Panc1 (cell line): ENCODE measurements around the gene ETF1. TPM values are rescaled to one million over a fixed set of nuclear protein-coding genes. Genes with fewer than 3 reads are reported as not detected.

Source experiments
- ATAC-seq: fragments of 200-7000 bp; cut with Tn5 transposase; 2 replicates; pipeline ENCODE4 v1.9.1; 2020; ENCODE audit warnings: mild to moderate bottlenecking, moderate library complexity
- BruUV-seq: library from RNA; stranded (reverse); fragments of 400-500 nt; replicated peaks from 2 replicates; lab custom pipeline; 2021; lab: Mats Ljungman, UMichigan
- CTCF ChIA-PET: fragments of 300-600 bp; sonication (Branson Sonifier 250); formaldehyde crosslinking; loops from one replicate; lab custom pipeline; 2022; ENCODE audit warnings: antibody characterized with exemption; lab: Charles Lee
- POLR2A ChIA-PET: fragments of 300-600 bp; sonication (Branson Sonifier 250); formaldehyde crosslinking; loops from one replicate; lab custom pipeline; 2022; ENCODE audit warnings: antibody characterized with exemption; lab: Charles Lee
- DNase-seq: peaks from one replicate; pipeline ENCODE4 v3.0.0-alpha.2; 2010; ENCODE audit warnings: low read depth, low spot score
- H3K27ac ChIP-seq: 2 replicates; pipeline ENCODE4 v1.5.1; 2011; ENCODE audit warnings: mild to moderate bottlenecking, low read length, inconsistent platforms
- H3K27me3 ChIP-seq: fragments of 200-500 bp; sonication (Bioruptor generic); 2 replicates; pipeline ENCODE4 v1.6.0; 2014; ENCODE audit warnings: low read length, inconsistent platforms; ENCODE audit not compliant: control insufficient read depth, insufficient read depth
- H3K36me3 ChIP-seq: fragments of 200-500 bp; sonication (Bioruptor generic); 2 replicates; pipeline ENCODE4 v1.5.1; 2014; ENCODE audit warnings: inconsistent platforms, mild to moderate bottlenecking, low read length, moderate library complexity; ENCODE audit not compliant: control insufficient read depth, insufficient read depth
- H3K4me1 ChIP-seq: 2 replicates; pipeline ENCODE4 v1.5.1; 2011; ENCODE audit warnings: inconsistent platforms, mild to moderate bottlenecking, low read length, moderate library complexity; ENCODE audit not compliant: control insufficient read depth, insufficient read depth
- H3K4me3 ChIP-seq, 2 experiments: 2 replicates each; pipeline ENCODE4 v1.5.1; 2011 to 2012; ENCODE audit warnings: low read depth in 2 of 2, low read length in 2 of 2, mild to moderate bottlenecking in 2 of 2, inconsistent platforms in 1 of 2, moderate library complexity in 1 of 2
- H3K9me3 ChIP-seq: fragments of 200-500 bp; sonication (Bioruptor generic); 2 replicates; pipeline ENCODE4 v1.5.1; 2014; ENCODE audit warnings: low read depth, mild to moderate bottlenecking, inconsistent platforms, low read length, moderate library complexity; ENCODE audit not compliant: control insufficient read depth, insufficient read depth
- CTCF ChIP-seq: fragments of 450-650 bp; IDR thresholded peaks from 2 replicates; pipeline ENCODE4 v1.5.1; 2017; ENCODE audit warnings: mild to moderate bottlenecking
- POLR2AphosphoS5 ChIP-seq: IDR thresholded peaks from 2 replicates; pipeline ENCODE4 v1.6.1; 2012; ENCODE audit warnings: mild to moderate bottlenecking, low read depth, low read length, moderate library complexity
- REST ChIP-seq, 2 experiments: IDR thresholded peaks; 2 replicates each; pipeline ENCODE4 v1.6.1; 2011 to 2012; ENCODE audit warnings: low read depth in 2 of 2, control low read depth in 1 of 2, low read length in 1 of 2, mild to moderate bottlenecking in 1 of 2, moderate library complexity in 1 of 2; ENCODE audit not compliant: insufficient read depth in 1 of 2
- SIN3A ChIP-seq: IDR thresholded peaks from 2 replicates; pipeline ENCODE4 v1.6.1; 2012; ENCODE audit warnings: low read depth, mild to moderate bottlenecking, low read length, moderate library complexity, borderline replicate concordance; ENCODE audit not compliant: insufficient read depth
- TCF7L2 ChIP-seq: IDR thresholded peaks from 2 replicates; pipeline ENCODE4 v1.6.1; 2011; ENCODE audit warnings: mild to moderate bottlenecking, low read depth, low read length, inconsistent platforms
- in situ Hi-C: cut with HindIII; loops from 2 replicates; pipeline ENCODE4 v1.10.0; 2016; ENCODE audit warnings: low sequenced_read_pairs, low pct_unique_long_range_greater_than_20kb
- intact Hi-C: fragments of 100-400 bp; cut with micrococcal nuclease; formaldehyde crosslinking; loops from one replicate; pipeline ENCODE4 v1.10.0; 2022; ENCODE audit not compliant: unreplicated experiment
- total RNA-seq: library from RNA; stranded (reverse); gene quantifications from one replicate; pipeline ENCODE4 v1.2.1, GENCODE V29; 2021; ENCODE audit not compliant: unreplicated experiment

ETF1 gene
- total RNA-seq, 1 experiment from 2014 or later: 168 TPM

- peak overlapping the region; percentile 81 to 87 for H3K4me3 ChIP-seq
- ChIA-PET CTCF (no interaction called here), POLR2A (interaction anchor here (0.7 to 1.0 kb wide), 3 partner anchors 8 to 639 kb away, joined by 4 to 14 read pairs (median 7); no protein-coding TSS in a partner anchor)
- BruUV-seq: TSS peak; percentile 95
- ATAC-seq (no peak), DNase-seq (no peak)
- no peaks in the 10 kb centered on the region for H3K9me3 ChIP-seq
- peak overlapping the region; percentile 97 for H3K27ac ChIP-seq
- TF ChIP-seq REST (IDR thresholded peaks at IDR 0.05; ENCODE audit: insufficient read depth in 1 of 2, low read depth in 2 of 2, low read length in 1 of 2): no peak
- no peak for TF ChIP-seq SIN3A
- TF ChIP-seq CTCF: no peak
- TF ChIP-seq TCF7L2: no peak
- no peak for TF ChIP-seq POLR2AphosphoS5
- H3K4me1 ChIP-seq: peaks cover 5% of the 10 kb centered on the region; the same call in 1 of the 2 replicates
- no peaks in the 10 kb centered on the region for H3K36me3 ChIP-seq
- intact Hi-C loops: no loop called here
- in situ Hi-C loops: no loop called here
- no peaks in the 10 kb centered on the region for H3K27me3 ChIP-seq
Observed at GRCh38 chr5:138463419-138464007, 79.5 kb downstream of the ETF1 start.

GRCh38 chr5:138461343-138462125 is 81.5 kb downstream of the ETF1 start:
- intact Hi-C loops: no loop called here
- POLR2A ChIA-PET: interaction anchor here (0.6 to 0.7 kb wide), 4 partner anchors 68 to 881 kb away, joined by 3 to 6 read pairs (median 3); no protein-coding TSS in a partner anchor
- H3K4me1 ChIP-seq: peaks cover 5% of the 10 kb centered on the region; the same call in 1 of the 2 replicates
- no peak for TF ChIP-seq SIN3A
- no peak for TF ChIP-seq TCF7L2
- no peak for TF ChIP-seq CTCF
- TF ChIP-seq REST (IDR thresholded peaks at IDR 0.05; ENCODE audit: insufficient read depth in 1 of 2, low read depth in 2 of 2, low read length in 1 of 2): no peak
- TF ChIP-seq POLR2AphosphoS5: no peak
- CTCF ChIA-PET: interaction anchor here (0.8 to 1.9 kb wide), 2 partner anchors 42 to 117 kb away, joined by 8 to 10 read pairs; no protein-coding TSS in a partner anchor
- no peak overlapping the region for H3K4me3 ChIP-seq
- DNase-seq (no peak), ATAC-seq (no peak)
- no peaks in the 10 kb centered on the region for H3K9me3 ChIP-seq
- no peaks in the 10 kb centered on the region for H3K36me3 ChIP-seq
- H3K27ac ChIP-seq: no peak overlapping the region
- BruUV-seq: TSS peak; percentile 29
- H3K27me3 ChIP-seq: no peaks in the 10 kb centered on the region
- in situ Hi-C loops: no loop called here
